Left lobe of liver (tissue), 2 donors: ENCODE data around the gene LRRC32. TPM values are rescaled to one million over a fixed set of nuclear protein-coding genes. Genes with fewer than 3 reads are reported as not detected.
"Not testable (repeated sequence)": the region's sequence is repeated elsewhere in the genome, so short reads cannot be mapped to it uniquely, and the experiment has no call there.

Experiments used
- ATAC-seq: fragments of 200-7000 bp; cut with Tn5 transposase; one replicate; pipeline ENCODE4 v1.9.1; 2020; ENCODE audit warnings: mild to moderate bottlenecking, moderate library complexity
- DNase-seq: peaks from one replicate; pipeline ENCODE4 v3.0.0-alpha.2; 2020; ENCODE audit warnings: low spot score
- total RNA-seq: library from RNA; stranded (reverse); gene quantifications from one replicate; pipeline ENCODE4 v1.2.1, GENCODE V29; 2021
- donor health status: DM: no; HTN: no; CAD: no; lungs with moderate emphysema.
- donor health status: DM: no; HTN: yes; CAD: no.

The LRRC32 gene
- total RNA-seq, 1 donor from 2014 or later, result 10.5 TPM

GRCh38 chr11:76653674-76654284 is 16.8 kb downstream of the LRRC32 start:
- no peak for ATAC-seq
- peak; percentile 37 for DNase-seq

GRCh38 chr11:76653012-76653673 is 17.4 kb downstream of the LRRC32 start:
- peak; percentile 30 for DNase-seq
- no peak for ATAC-seq

- DNase-seq, result peak; percentile 23
- no peak for ATAC-seq
Observed at GRCh38 chr11:76649851-76650372, 20.6 kb downstream of the LRRC32 start.

- no peak for ATAC-seq
- DNase-seq, result no peak
Observed at GRCh38 chr11:76649011-76649410, 21.5 kb downstream of the LRRC32 start.

GRCh38 chr11:76648061-76648460 is 22.5 kb downstream of the LRRC32 start:
- ATAC-seq (no peak), DNase-seq (peak; percentile 22)

GRCh38 chr11:76646882-76647534 is 23.5 kb downstream of the LRRC32 start:
- no peak for ATAC-seq
- no peak for DNase-seq

- DNase-seq (peak; percentile 18), ATAC-seq (peak; percentile 24)
Observed at GRCh38 chr11:76644591-76644990, 26.0 kb downstream of the LRRC32 start.

- ATAC-seq, DNase-seq: not testable (repeated sequence)
Observed at GRCh38 chr11:76643711-76644110, 26.8 kb downstream of the LRRC32 start.

GRCh38 chr11:76642341-76642740 is 28.2 kb downstream of the LRRC32 start:
- no peak for ATAC-seq
- DNase-seq, result no peak

- ATAC-seq (no peak), DNase-seq (no peak)
Observed at GRCh38 chr11:76641905-76642304, 28.6 kb downstream of the LRRC32 start.

GRCh38 chr11:76640501-76640900 is 30.0 kb downstream of the LRRC32 start:
- no peak for DNase-seq
- no peak for ATAC-seq

GRCh38 chr11:76639621-76640020 is 30.9 kb downstream of the LRRC32 start:
- ATAC-seq (no peak), DNase-seq (peak; percentile 21)

- no peak for ATAC-seq
- DNase-seq, result peak; percentile 22
Observed at GRCh38 chr11:76638270-76639197, 32.0 kb downstream of the LRRC32 start.

GRCh38 chr11:76637491-76638269 is 32.9 kb downstream of the LRRC32 start:
- ATAC-seq, result peak; percentile 57
- peak; percentile 59 for DNase-seq

GRCh38 chr11:76636826-76637460 is 33.6 kb downstream of the LRRC32 start:
- no peak for DNase-seq
- ATAC-seq, result no peak

- DNase-seq (peak; percentile 37), ATAC-seq (no peak)
Observed at GRCh38 chr11:76635991-76636738, 34.4 kb downstream of the LRRC32 start.

- no peak for ATAC-seq
- peak; percentile 18 for DNase-seq
Observed at GRCh38 chr11:76634886-76635285, 35.7 kb downstream of the LRRC32 start.

- ATAC-seq (no peak), DNase-seq (no peak)
Observed at GRCh38 chr11:76632492-76632891, 38.1 kb downstream of the LRRC32 start.
